Right renal pelvis (tissue), 4 donors: Measurements from ENCODE around the gene SPTSSA. TPM values are rescaled to one million over a fixed set of nuclear protein-coding genes. Genes with fewer than 3 reads are reported as not detected.
"Not testable (repeated sequence)": the region's sequence is repeated elsewhere in the genome, so short reads cannot be mapped to it uniquely, and the experiment has no call there.

Source experiments
- DNase-seq, 4 donors: peaks; one replicate each; pipeline ENCODE4 v3.0.0-alpha.2; 2013; ENCODE audit warnings: low read depth in 4 of 4, low spot score in 3 of 4, missing footprints in 1 of 4
- polyA plus RNA-seq, 4 donors: library from polyadenylated mRNA; unstranded; fragments of 120-200 nt; gene quantifications; one replicate each; pipeline ENCODE4 v1.2.1, GENCODE V29; 2013; ENCODE audit not compliant: insufficient read length in 4 of 4

Gene SPTSSA
- 10 to 100 TPM; 35.7 to 43.6 (median 41.8) TPM for polyA plus RNA-seq

GRCh38 chr14:34462132-34462893 lies at the start of gene SPTSSA:
Gene SPTSSA, minus strand, starts transcription at chr14:34462240. Its CDS starts 33 bp downstream, at chr14:34462207.
- DNase-seq, result peak; percentile 69 to 82 (median 78)

- no peak for DNase-seq
Observed at GRCh38 chr14:34507884-34508283, 45.8 kb upstream of the SPTSSA start.

GRCh38 chr14:34507459-34507858 lies 45.4 kb upstream of the SPTSSA start:
- no peak for DNase-seq

GRCh38 chr14:34505124-34505491 lies 43.1 kb upstream of the SPTSSA start:
- DNase-seq, result not testable (repeated sequence)

GRCh38 chr14:34504027-34504426 lies 42.0 kb upstream of the SPTSSA start:
- not testable (repeated sequence) for DNase-seq

- no peak for DNase-seq
Observed at GRCh38 chr14:34502545-34503225, 40.6 kb upstream of the SPTSSA start.

- no peak for DNase-seq
Observed at GRCh38 chr14:34502001-34502400, 40.0 kb upstream of the SPTSSA start.

- DNase-seq, result no peak
Observed at GRCh38 chr14:34501004-34501580, 39.1 kb upstream of the SPTSSA start.

GRCh38 chr14:34498684-34499412 lies 36.8 kb upstream of the SPTSSA start:
- DNase-seq, result no peak

GRCh38 chr14:34496679-34497513 lies 34.9 kb upstream of the SPTSSA start:
- peak in 1 of 4 donors; percentile 21 for DNase-seq

GRCh38 chr14:34496007-34496678 lies 34.1 kb upstream of the SPTSSA start:
- DNase-seq, result no peak

GRCh38 chr14:34489324-34489723 lies 27.3 kb upstream of the SPTSSA start:
- DNase-seq, result no peak

- DNase-seq, result no peak
Observed at GRCh38 chr14:34488528-34488927, 26.5 kb upstream of the SPTSSA start.

- DNase-seq, result no peak
Observed at GRCh38 chr14:34484726-34485125, 22.7 kb upstream of the SPTSSA start.

- DNase-seq, result no peak
Observed at GRCh38 chr14:34482463-34482862, 20.4 kb upstream of the SPTSSA start.

- DNase-seq, result no peak
Observed at GRCh38 chr14:34479694-34480093, 17.7 kb upstream of the SPTSSA start.

GRCh38 chr14:34478261-34478660 lies 16.2 kb upstream of the SPTSSA start:
- DNase-seq, result no peak

- not testable (repeated sequence) for DNase-seq
Observed at GRCh38 chr14:34476036-34476435, 14.0 kb upstream of the SPTSSA start.

GRCh38 chr14:34475163-34475562 lies 13.1 kb upstream of the SPTSSA start:
- no peak for DNase-seq
